ENCODE results near the gene ANO7. TPM values are rescaled to one million over a fixed set of nuclear protein-coding genes. Genes with fewer than 3 reads are reported as not detected.

The ANO7 gene
- total and polyA plus RNA-seq, 7 experiments from 2014 or later, result 0.16 to 0.94 (median 0.30) TPM; not detected in 1

- H3K4me3 ChIP-seq (ENCODE audit: low read length), result no peak overlapping the region
- ChIA-PET CTCF (no interaction called here), POLR2A (interaction anchor here (0.8 kb wide), 1 partner anchor 27 kb away, joined by 3 read pairs; no protein-coding TSS in a partner anchor)
- peaks cover 5 to 12% of the 10 kb centered on the region in 2 donors for H3K4me1 ChIP-seq (ENCODE audit: control insufficient read depth in 2 of 2, insufficient read depth in 2 of 2, low read length in 2 of 2)
- Mint-ChIP-seq H3K4me1 (peaks cover 24 to 44% (median 28%) of the 10 kb centered on the region in 7 donors), H3K9me3 (no peaks in the 10 kb centered on the region), H3K27ac (no peak overlapping the region), H3K4me3 (no peak overlapping the region), H3K27me3 (no peaks in the 10 kb centered on the region), H3K36me3 (peaks cover 4 to 30% (median 5%) of the 10 kb centered on the region in 5 donors)
- intact Hi-C loops (cut with micrococcal nuclease), result loop anchor here (10.0 kb wide), 2 partner anchors 241 to 549 kb away; partner anchors contain the start of gene ING5 (in 1 of the 2)
- no peak overlapping the region for H3K27ac ChIP-seq (ENCODE audit: low read depth, low read length)
- H3K9me3 ChIP-seq (ENCODE audit: control insufficient read depth in 2 of 3, low read length in 3 of 3), result no peaks in the 10 kb centered on the region
- H3K27me3 ChIP-seq (ENCODE audit: control insufficient read depth in 2 of 2, insufficient read depth in 2 of 2, low read length in 2 of 2), result no peaks in the 10 kb centered on the region
- H3K36me3 ChIP-seq (ENCODE audit: control insufficient read depth in 2 of 3, insufficient read depth in 3 of 3, low read length in 3 of 3), result peaks cover 5 to 50% (median 10%) of the 10 kb centered on the region in 3 experiments
- DNase-seq (no peak), ATAC-seq (no peak)
Measured at GRCh38 chr2:241155936-241156335, 32.5 kb upstream of the ANO7 start.

GRCh38 chr2:241156971-241157441 lies 31.5 kb upstream of the ANO7 start:
- Mint-ChIP-seq H3K9me3 (no peaks in the 10 kb centered on the region), H3K4me3 (no peak overlapping the region), H3K27ac (peak overlapping the region in 3 of 9 donors; percentile 45 to 67 (median 57)), H3K36me3 (peaks cover 4 to 37% (median 6%) of the 10 kb centered on the region in 5 donors), H3K27me3 (no peaks in the 10 kb centered on the region), H3K4me1 (peaks cover 14 to 33% (median 17%) of the 10 kb centered on the region in 7 donors)
- ChIA-PET POLR2A (no interaction called here), CTCF (no interaction called here)
- no peak overlapping the region for H3K27ac ChIP-seq (ENCODE audit: low read depth, low read length)
- H3K9me3 ChIP-seq (ENCODE audit: control insufficient read depth in 2 of 3, low read length in 3 of 3), result no peaks in the 10 kb centered on the region
- ATAC-seq (peak; percentile 41), DNase-seq (no peak)
- no peaks in the 10 kb centered on the region for H3K27me3 ChIP-seq (ENCODE audit: control insufficient read depth in 2 of 2, insufficient read depth in 2 of 2, low read length in 2 of 2)
- no peak overlapping the region for H3K4me3 ChIP-seq (ENCODE audit: low read length)
- peaks cover 5 to 57% (median 10%) of the 10 kb centered on the region in 3 experiments for H3K36me3 ChIP-seq (ENCODE audit: control insufficient read depth in 2 of 3, insufficient read depth in 3 of 3, low read length in 3 of 3)
- peaks cover 0 to 1% of the 10 kb centered on the region in 2 donors for H3K4me1 ChIP-seq (ENCODE audit: control insufficient read depth in 2 of 2, insufficient read depth in 2 of 2, low read length in 2 of 2)
- intact Hi-C loops (cut with micrococcal nuclease), result loop anchor here (10.0 kb wide), 2 partner anchors 242 to 548 kb away; partner anchors contain the start of gene ING5 (in 1 of the 2)

- no peaks in the 10 kb centered on the region for H3K4me1 ChIP-seq (ENCODE audit: control insufficient read depth in 2 of 2, insufficient read depth in 2 of 2, low read length in 2 of 2)
- Mint-ChIP-seq H3K27ac (peak overlapping the region in 1 of 9 donors; percentile 40), H3K36me3 (peaks cover 8 to 43% (median 11%) of the 10 kb centered on the region in 5 donors), H3K4me3 (no peak overlapping the region), H3K4me1 (peaks cover 11 to 27% (median 15%) of the 10 kb centered on the region in 7 donors), H3K27me3 (no peaks in the 10 kb centered on the region), H3K9me3 (no peaks in the 10 kb centered on the region)
- CTCF ChIA-PET, result no interaction called here
- H3K27me3 ChIP-seq (ENCODE audit: control insufficient read depth in 2 of 2, insufficient read depth in 2 of 2, low read length in 2 of 2), result no peaks in the 10 kb centered on the region
- H3K4me3 ChIP-seq (ENCODE audit: low read length), result no peak overlapping the region
- ATAC-seq, result no peak
- intact Hi-C loops (cut with micrococcal nuclease), result loop anchor here (10.0 kb wide), 2 partner anchors 243 to 547 kb away; partner anchors contain the start of gene ING5 (in 1 of the 2)
- H3K36me3 ChIP-seq (ENCODE audit: control insufficient read depth in 2 of 3, insufficient read depth in 3 of 3, low read length in 3 of 3), result peaks cover 5 to 64% (median 11%) of the 10 kb centered on the region in 3 experiments
- H3K9me3 ChIP-seq (ENCODE audit: control insufficient read depth in 2 of 3, low read length in 3 of 3), result no peaks in the 10 kb centered on the region
- DNase-seq, result no peak
- POLR2A ChIA-PET, result no interaction called here
- H3K27ac ChIP-seq (ENCODE audit: low read depth, low read length), result no peak overlapping the region
Measured at GRCh38 chr2:241157841-241158545, 30.5 kb upstream of the ANO7 start.

- no peak overlapping the region for H3K4me3 Mint-ChIP-seq
- H3K36me3 Mint-ChIP-seq, result peaks cover 9 to 41% (median 10%) of the 10 kb centered on the region in 5 donors
- ATAC-seq, result no peak
- ChIA-PET POLR2A (no interaction called here), CTCF (no interaction called here)
- no peaks in the 10 kb centered on the region for H3K9me3 Mint-ChIP-seq
- no peak overlapping the region for H3K4me3 ChIP-seq (ENCODE audit: low read length)
- H3K27me3 Mint-ChIP-seq, result no peaks in the 10 kb centered on the region
- no peak overlapping the region for H3K27ac ChIP-seq (ENCODE audit: low read depth, low read length)
- H3K4me1 ChIP-seq (ENCODE audit: control insufficient read depth in 2 of 2, insufficient read depth in 2 of 2, low read length in 2 of 2), result no peaks in the 10 kb centered on the region
- intact Hi-C loops (cut with micrococcal nuclease), result loop anchor here (10.0 kb wide), 2 partner anchors 244 to 546 kb away; partner anchors contain the start of gene ING5 (in 1 of the 2)
- peaks cover 5 to 64% (median 15%) of the 10 kb centered on the region in 3 experiments for H3K36me3 ChIP-seq (ENCODE audit: control insufficient read depth in 2 of 3, insufficient read depth in 3 of 3, low read length in 3 of 3)
- H3K27me3 ChIP-seq (ENCODE audit: control insufficient read depth in 2 of 2, insufficient read depth in 2 of 2, low read length in 2 of 2), result no peaks in the 10 kb centered on the region
- H3K27ac Mint-ChIP-seq, result peak overlapping the region in 2 of 9 donors; percentile 33 to 40
- H3K4me1 Mint-ChIP-seq, result peaks cover 9 to 22% (median 12%) of the 10 kb centered on the region in 7 donors
- DNase-seq, result no peak
- H3K9me3 ChIP-seq (ENCODE audit: control insufficient read depth in 2 of 3, low read length in 3 of 3), result no peaks in the 10 kb centered on the region
Measured at GRCh38 chr2:241158546-241158900, 30.0 kb upstream of the ANO7 start.

GRCh38 chr2:241159116-241159515 lies 29.4 kb upstream of the ANO7 start:
- Histone ChIP-seq H3K27ac (ENCODE audit: low read depth, low read length) (no peak overlapping the region), H3K27me3 (ENCODE audit: control insufficient read depth in 2 of 2, insufficient read depth in 2 of 2, low read length in 2 of 2) (no peaks in the 10 kb centered on the region), H3K4me1 (ENCODE audit: control insufficient read depth in 2 of 2, insufficient read depth in 2 of 2, low read length in 2 of 2) (no peaks in the 10 kb centered on the region), H3K36me3 (ENCODE audit: control insufficient read depth in 2 of 3, insufficient read depth in 3 of 3, low read length in 3 of 3) (peaks cover 5 to 68% (median 15%) of the 10 kb centered on the region in 3 experiments), H3K9me3 (ENCODE audit: control insufficient read depth in 2 of 3, low read length in 3 of 3) (no peaks in the 10 kb centered on the region), H3K4me3 (ENCODE audit: low read length) (no peak overlapping the region)
- peaks cover 7 to 20% (median 12%) of the 10 kb centered on the region in 7 donors for H3K4me1 Mint-ChIP-seq
- no peak for DNase-seq
- CTCF ChIA-PET, result interaction anchor here (0.6 kb wide), 1 partner anchor 69 kb away, joined by 3 read pairs; no protein-coding TSS in a partner anchor
- POLR2A ChIA-PET, result no interaction called here
- ATAC-seq, result no peak
- H3K27ac Mint-ChIP-seq, result peak overlapping the region in 1 of 9 donors; percentile 33
- no peaks in the 10 kb centered on the region for H3K9me3 Mint-ChIP-seq
- H3K4me3 Mint-ChIP-seq, result no peak overlapping the region
- no peaks in the 10 kb centered on the region for H3K27me3 Mint-ChIP-seq
- intact Hi-C loops (cut with micrococcal nuclease), result loop anchor here (10.0 kb wide), 2 partner anchors 244 to 546 kb away; partner anchors contain the start of gene ING5 (in 1 of the 2)
- peaks cover 10 to 40% (median 10%) of the 10 kb centered on the region in 5 donors for H3K36me3 Mint-ChIP-seq

GRCh38 chr2:241160318-241160717 lies 28.2 kb upstream of the ANO7 start:
- no peak overlapping the region for H3K27ac Mint-ChIP-seq
- CTCF ChIA-PET, result no interaction called here
- no peak for DNase-seq
- Histone ChIP-seq H3K9me3 (ENCODE audit: control insufficient read depth in 2 of 3, low read length in 3 of 3) (no peaks in the 10 kb centered on the region), H3K27me3 (ENCODE audit: control insufficient read depth in 2 of 2, insufficient read depth in 2 of 2, low read length in 2 of 2) (no peaks in the 10 kb centered on the region), H3K4me3 (ENCODE audit: low read length) (no peak overlapping the region), H3K36me3 (ENCODE audit: control insufficient read depth in 2 of 3, insufficient read depth in 3 of 3, low read length in 3 of 3) (peaks cover 5 to 73% (median 15%) of the 10 kb centered on the region in 3 experiments), H3K27ac (ENCODE audit: low read depth, low read length) (no peak overlapping the region), H3K4me1 (ENCODE audit: control insufficient read depth in 2 of 2, insufficient read depth in 2 of 2, low read length in 2 of 2) (no peaks in the 10 kb centered on the region)
- H3K27me3 Mint-ChIP-seq, result no peaks in the 10 kb centered on the region
- H3K9me3 Mint-ChIP-seq, result no peaks in the 10 kb centered on the region
- intact Hi-C loops (cut with micrococcal nuclease), result no loop called here
- ATAC-seq, result no peak
- POLR2A ChIA-PET, result no interaction called here
- H3K36me3 Mint-ChIP-seq, result peaks cover 6 to 40% (median 10%) of the 10 kb centered on the region in 5 donors
- H3K4me3 Mint-ChIP-seq, result no peak overlapping the region
- H3K4me1 Mint-ChIP-seq, result peaks cover 7 to 20% (median 12%) of the 10 kb centered on the region in 7 donors
